Naive thymus-derived CD8-positive, alpha-beta T cell (primary cell): Measurements from ENCODE around the gene RABGGTA. TPM values are rescaled to one million over a fixed set of nuclear protein-coding genes. Genes with fewer than 3 reads are reported as not detected.

ENCODE experiments used
- ATAC-seq, 2 donors: fragments of 150-1000 bp; cut with Tn5 transposase in 1 of 2; sonication (Bioruptor Pico), chemical (Tn5 transposase) in 1 of 2; 1 replicate in 1 of 2; 2 replicates in 1 of 2; pipeline ENCODE4 v1.10.0; 2021; ENCODE audit warnings: mild to moderate bottlenecking in 2 of 2, moderate library complexity in 2 of 2
- POLR2A ChIA-PET: fragments of 350-600 bp; sonication (Branson Sonifier 250); formaldehyde crosslinking; loops from one replicate; lab custom pipeline; 2021; ENCODE audit warnings: antibody characterized with exemption; lab: Charles Lee
- DNase-seq, 10 donors: peaks; one replicate each; pipeline versions ENCODE4 v3.0.0 to v3.0.0-alpha.2; 2020 to 2022
- H3K27ac Mint-ChIP-seq, 10 donors: one replicate each; pipeline ENCODE4 v1.8.0; 2020 to 2022; ENCODE audit warnings: mild to moderate bottlenecking in 10 of 10, mixed read lengths in 10 of 10, moderate library complexity in 4 of 10, inconsistent platforms in 1 of 10
- H3K27me3 Mint-ChIP-seq, 5 donors: one replicate each; pipeline ENCODE4 v1.8.0; 2021 to 2022; ENCODE audit warnings: mixed read lengths in 5 of 5
- H3K36me3 Mint-ChIP-seq, 3 donors: one replicate each; pipeline ENCODE4 v1.8.0; 2020 to 2022; ENCODE audit warnings: mixed read lengths in 3 of 3, mild to moderate bottlenecking in 2 of 3, inconsistent platforms in 1 of 3
- H3K4me1 Mint-ChIP-seq, 4 donors: one replicate each; pipeline ENCODE4 v1.8.0; 2021 to 2022; ENCODE audit warnings: mixed read lengths in 4 of 4
- H3K4me3 Mint-ChIP-seq, 10 donors: one replicate each; pipeline ENCODE4 v1.8.0; 2020 to 2022; ENCODE audit warnings: mild to moderate bottlenecking in 10 of 10, mixed read lengths in 10 of 10, moderate library complexity in 6 of 10, inconsistent platforms in 1 of 10
- H3K9me3 Mint-ChIP-seq, 9 donors: one replicate each; pipeline ENCODE4 v1.8.0; 2020 to 2022; ENCODE audit warnings: mixed read lengths in 9 of 9, mild to moderate bottlenecking in 3 of 9, inconsistent platforms in 1 of 9, moderate library complexity in 1 of 9
- polyA plus RNA-seq, 3 donors: library from polyadenylated mRNA; unstranded; fragments of 300-500 nt; fragmentation: Illumina TruSeq; gene quantifications; one replicate each; pipeline ENCODE4 v1.2.3, GENCODE V29; 2021
- total RNA-seq, 8 experiments: library from RNA in 2 of 8; stranded (reverse) in 2 of 8; gene quantifications; one replicate each; pipeline ENCODE4 v1.2.3 and lab custom pipeline; 2021 to 2026

RABGGTA gene
- total and polyA plus RNA-seq, 5 experiments from 2014 or later = 12.7 to 46.5 (median 22.1) TPM

DNA sequence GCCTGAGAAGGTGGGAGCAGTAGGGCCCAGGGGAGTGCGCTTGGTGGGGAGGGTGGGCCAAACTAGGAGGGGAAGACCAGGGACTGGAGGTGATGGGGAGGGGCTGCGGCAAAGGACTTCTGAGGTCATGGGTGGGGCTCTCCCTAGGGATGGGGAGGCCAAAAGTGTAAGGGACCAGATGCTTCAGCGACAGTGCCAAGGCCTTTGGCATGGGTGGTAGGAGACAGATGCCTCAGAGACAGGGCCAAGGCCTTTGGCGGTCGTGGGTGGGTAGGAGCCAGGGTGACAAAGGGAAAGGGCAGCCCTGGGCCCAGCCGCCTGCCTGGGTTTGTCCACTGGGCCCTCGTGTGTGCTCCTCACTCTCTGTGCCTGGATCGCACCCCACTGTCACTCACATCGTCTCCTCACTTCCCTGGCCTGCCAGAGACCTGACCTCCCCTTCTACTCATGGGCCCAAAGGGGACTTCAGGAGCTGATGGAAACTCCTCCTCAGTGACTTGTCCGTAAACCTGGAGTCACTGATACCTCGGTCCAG, 13.2 kb upstream of the RABGGTA start:
- peaks cover 7 to 23% (median 15%) of the 10 kb centered on the region in 4 donors for H3K4me1 Mint-ChIP-seq
- H3K9me3 Mint-ChIP-seq = no peaks in the 10 kb centered on the region
- no peak for ATAC-seq
- DNase-seq = no peak
- POLR2A ChIA-PET = no interaction called here
- H3K27ac Mint-ChIP-seq = peak overlapping the region in 4 of 10 donors; percentile 64 to 83 (median 69)
- H3K36me3 Mint-ChIP-seq = peaks cover 0 to 6% (median 0%) of the 10 kb centered on the region in 3 donors
- H3K27me3 Mint-ChIP-seq = no peaks in the 10 kb centered on the region
- H3K4me3 Mint-ChIP-seq = no peak overlapping the region

DNA sequence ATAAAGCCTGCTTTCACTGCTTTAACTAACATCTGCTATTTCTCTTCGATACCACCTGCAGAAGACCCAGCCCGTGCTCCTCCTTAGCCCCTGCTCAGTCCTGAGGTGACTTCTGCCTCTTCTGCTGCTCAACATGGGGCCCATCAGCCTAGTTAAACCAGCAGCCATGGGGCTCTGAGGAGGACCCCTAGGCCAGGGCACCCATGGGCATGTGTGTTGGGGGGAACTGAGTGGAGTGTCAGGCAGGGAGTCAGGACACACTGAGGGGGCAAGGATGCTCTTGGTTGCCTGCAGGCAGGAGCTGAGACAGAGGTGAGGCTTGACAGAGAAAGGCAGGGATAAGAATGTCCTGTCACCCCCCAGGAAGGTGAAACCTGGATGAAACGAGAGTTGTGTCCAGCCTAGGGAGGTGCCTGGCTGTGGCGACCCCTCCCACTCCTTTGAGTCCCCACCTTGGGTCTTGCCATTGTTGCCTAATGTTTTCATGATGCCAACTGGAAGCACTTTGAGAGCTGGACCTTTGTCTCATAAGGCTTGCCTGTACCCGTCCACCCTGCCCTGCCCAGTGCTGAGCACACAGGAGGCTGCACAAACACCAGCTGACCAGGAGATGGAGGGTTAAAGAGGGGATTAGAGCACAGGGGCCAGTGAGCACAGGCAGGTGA, 12.5 kb upstream of the RABGGTA start:
- peaks cover 0 to 3% (median 0%) of the 10 kb centered on the region in 3 donors for H3K36me3 Mint-ChIP-seq
- peaks cover 12 to 27% (median 20%) of the 10 kb centered on the region in 4 donors for H3K4me1 Mint-ChIP-seq
- no peaks in the 10 kb centered on the region for H3K9me3 Mint-ChIP-seq
- no peak overlapping the region for H3K4me3 Mint-ChIP-seq
- no peaks in the 10 kb centered on the region for H3K27me3 Mint-ChIP-seq
- DNase-seq (no peak), ATAC-seq (no peak)
- POLR2A ChIA-PET = interaction anchor here (0.6 kb wide), 1 partner anchor 87 kb away, joined by 3 read pairs; no protein-coding TSS in a partner anchor
- H3K27ac Mint-ChIP-seq = peak overlapping the region in 4 of 10 donors; percentile 59 to 83 (median 64)

GRCh38 chr14:24282736-24283135, 11.3 kb upstream of the RABGGTA start:
- no peaks in the 10 kb centered on the region for H3K27me3 Mint-ChIP-seq
- no peak overlapping the region for H3K4me3 Mint-ChIP-seq
- no peaks in the 10 kb centered on the region for H3K36me3 Mint-ChIP-seq
- DNase-seq (no peak), ATAC-seq (no peak)
- POLR2A ChIA-PET = interaction anchor here (0.5 kb wide), 1 partner anchor 39 kb away, joined by 5 read pairs; no protein-coding TSS in a partner anchor
- H3K9me3 Mint-ChIP-seq = no peaks in the 10 kb centered on the region
- peaks cover 18 to 39% (median 27%) of the 10 kb centered on the region in 4 donors for H3K4me1 Mint-ChIP-seq
- H3K27ac Mint-ChIP-seq = peak overlapping the region in 3 of 10 donors; percentile 6 to 54 (median 32)

GRCh38 chr14:24281636-24282035, 10.2 kb upstream of the RABGGTA start:
- DNase-seq (no peak), ATAC-seq (no peak)
- Mint-ChIP-seq H3K4me1 (peaks cover 25 to 49% (median 33%) of the 10 kb centered on the region in 4 donors), H3K36me3 (no peaks in the 10 kb centered on the region), H3K27ac (peak overlapping the region in 4 of 10 donors; percentile 26 to 70 (median 46)), H3K27me3 (no peaks in the 10 kb centered on the region), H3K9me3 (no peaks in the 10 kb centered on the region), H3K4me3 (no peak overlapping the region)
- POLR2A ChIA-PET = interaction anchor here (2.4 kb wide), 1 partner anchor 10 kb away, joined by 13 read pairs; the partner anchor contains the start of gene RABGGTA

DNA sequence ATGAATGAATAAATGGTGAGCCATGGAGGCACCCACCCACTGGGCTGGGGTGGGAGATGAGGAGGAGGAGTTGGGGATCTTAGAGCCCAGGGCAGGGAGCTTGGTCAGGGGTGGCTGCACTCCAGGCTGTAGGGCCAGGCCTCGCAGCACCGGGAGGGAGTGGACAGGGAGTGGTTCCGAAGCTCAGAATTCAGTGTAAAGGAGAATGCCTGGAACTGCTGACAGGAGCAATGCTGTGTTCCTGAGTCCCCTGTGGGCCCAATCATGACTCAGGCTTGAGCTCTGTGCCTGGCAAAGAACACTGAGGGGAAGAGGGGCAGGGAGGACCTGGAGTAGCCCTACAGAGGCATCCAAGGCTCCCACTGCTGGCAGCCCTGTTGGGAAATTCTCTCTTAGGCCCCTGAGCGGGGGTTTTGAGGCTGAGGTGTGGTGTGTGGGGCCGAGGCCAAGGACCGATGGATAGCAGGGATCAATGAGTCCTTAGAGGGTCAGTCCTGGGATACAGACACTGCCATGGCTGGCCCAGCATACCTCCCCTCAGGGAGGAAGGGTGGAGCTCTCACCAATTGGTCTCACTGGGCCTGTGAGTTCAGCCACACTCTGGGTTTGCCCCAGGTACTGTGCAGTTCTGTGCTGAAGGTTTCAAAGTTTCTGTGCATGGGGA, 9.5 kb upstream of the RABGGTA start:
- Mint-ChIP-seq H3K4me3 (no peak overlapping the region), H3K27ac (peak overlapping the region in 6 of 10 donors; percentile 26 to 93 (median 47)), H3K4me1 (peaks cover 25 to 50% (median 34%) of the 10 kb centered on the region in 4 donors), H3K9me3 (no peaks in the 10 kb centered on the region), H3K27me3 (no peaks in the 10 kb centered on the region), H3K36me3 (no peaks in the 10 kb centered on the region)
- POLR2A ChIA-PET = interaction anchor here (0.7 to 2.4 kb wide), 4 partner anchors 10 to 69 kb away, joined by 3 to 13 read pairs (median 6); partner anchors contain the start of genes DHRS1, NOP9 and RABGGTA
- DNase-seq (peak in 1 of 10 donors; percentile 45), ATAC-seq (no peak)

- Mint-ChIP-seq H3K36me3 (no peaks in the 10 kb centered on the region), H3K27me3 (no peaks in the 10 kb centered on the region), H3K4me3 (peak overlapping the region in 8 of 10 donors; percentile 4 to 62 (median 27)), H3K4me1 (peaks cover 25 to 57% (median 35%) of the 10 kb centered on the region in 4 donors), H3K9me3 (no peaks in the 10 kb centered on the region), H3K27ac (peak overlapping the region; percentile 57 to 93 (median 86))
- peak in 9 of 10 donors; percentile 16 to 63 (median 37) for DNase-seq
- ATAC-seq = peak; percentile 92 to 95
- POLR2A ChIA-PET = interaction anchor here (0.7 to 2.4 kb wide), 6 partner anchors 8 to 67 kb away, joined by 3 to 13 read pairs (median 4); partner anchors contain the start of genes DHRS1, NOP9 and RABGGTA
Observed at GRCh38 chr14:24279301-24280186, 8.1 kb upstream of the RABGGTA start.

GRCh38 chr14:24278424-24278823, 7.0 kb upstream of the RABGGTA start:
- H3K36me3 Mint-ChIP-seq = no peaks in the 10 kb centered on the region
- peaks cover 30 to 67% (median 45%) of the 10 kb centered on the region in 4 donors for H3K4me1 Mint-ChIP-seq
- H3K9me3 Mint-ChIP-seq = no peaks in the 10 kb centered on the region
- peak overlapping the region; percentile 11 to 88 (median 62) for H3K27ac Mint-ChIP-seq
- ATAC-seq (no peak), DNase-seq (no peak)
- peak overlapping the region in 4 of 10 donors; percentile 20 to 43 (median 36) for H3K4me3 Mint-ChIP-seq
- POLR2A ChIA-PET = interaction anchor here (0.9 kb wide), 1 partner anchor 53 kb away, joined by 3 read pairs; no protein-coding TSS in a partner anchor
- no peaks in the 10 kb centered on the region for H3K27me3 Mint-ChIP-seq

- no peaks in the 10 kb centered on the region for H3K27me3 Mint-ChIP-seq
- POLR2A ChIA-PET = interaction anchor here (0.9 to 1.0 kb wide), 2 partner anchors 20 to 54 kb away, joined by 3 read pairs; no protein-coding TSS in a partner anchor
- no peaks in the 10 kb centered on the region for H3K9me3 Mint-ChIP-seq
- peak overlapping the region in 3 of 10 donors; percentile 24 to 40 (median 32) for H3K4me3 Mint-ChIP-seq
- no peaks in the 10 kb centered on the region for H3K36me3 Mint-ChIP-seq
- no peak for DNase-seq
- peak overlapping the region in 8 of 10 donors; percentile 11 to 88 (median 60) for H3K27ac Mint-ChIP-seq
- peaks cover 32 to 71% (median 49%) of the 10 kb centered on the region in 4 donors for H3K4me1 Mint-ChIP-seq
- no peak for ATAC-seq
Observed at GRCh38 chr14:24277606-24278321, 6.4 kb upstream of the RABGGTA start.

GRCh38 chr14:24277071-24277470, 5.7 kb upstream of the RABGGTA start:
- no peaks in the 10 kb centered on the region for H3K36me3 Mint-ChIP-seq
- no peak for ATAC-seq
- no peak for DNase-seq
- peak overlapping the region in 6 of 10 donors; percentile 46 to 81 (median 62) for H3K27ac Mint-ChIP-seq
- peaks cover 37 to 78% (median 56%) of the 10 kb centered on the region in 4 donors for H3K4me1 Mint-ChIP-seq
- no peaks in the 10 kb centered on the region for H3K9me3 Mint-ChIP-seq
- POLR2A ChIA-PET = interaction anchor here (1.0 to 1.5 kb wide), 2 partner anchors 14 to 20 kb away, joined by 3 read pairs; no protein-coding TSS in a partner anchor
- H3K4me3 Mint-ChIP-seq = peak overlapping the region in 2 of 10 donors; percentile 3 to 45
- no peaks in the 10 kb centered on the region for H3K27me3 Mint-ChIP-seq

GRCh38 chr14:24274101-24274543, 2.7 kb upstream of the RABGGTA start:
- no peaks in the 10 kb centered on the region for H3K27me3 Mint-ChIP-seq
- ATAC-seq (peak in 1 of 2 donors; percentile 2), DNase-seq (peak in 6 of 10 donors; percentile 12 to 42 (median 26))
- H3K4me1 Mint-ChIP-seq = peaks cover 36 to 69% (median 59%) of the 10 kb centered on the region in 4 donors
- H3K36me3 Mint-ChIP-seq = peaks cover 0 to 1% (median 0%) of the 10 kb centered on the region in 3 donors
- H3K9me3 Mint-ChIP-seq = no peaks in the 10 kb centered on the region
- peak overlapping the region in 7 of 10 donors; percentile 0 to 40 (median 2) for H3K4me3 Mint-ChIP-seq
- POLR2A ChIA-PET = interaction anchor here (0.9 to 1.8 kb wide), 3 partner anchors 26 to 160 kb away, joined by 3 to 7 read pairs (median 4); partner anchors contain the start of genes DCAF11, NOP9, NRL and TINF2
- H3K27ac Mint-ChIP-seq = peak overlapping the region; percentile 27 to 100 (median 98)
